Measurements from ENCODE around the gene ARAP3.
"Not testable (repeated sequence)": the region's sequence is repeated elsewhere in the genome, so short reads cannot be mapped to it uniquely, and the experiment has no call there.

- not testable (repeated sequence) for TF ChIP-seq POLR2A, CTCF (IDR thresholded peaks at IDR 0.05)
Measured at GRCh38 chr5:141609921-141610320, 72.1 kb downstream of the ARAP3 start.
